HepG2 (cell line): ENCODE measurements around the gene CCT4. TPM values are rescaled to one million over a fixed set of nuclear protein-coding genes. Genes with fewer than 3 reads are reported as not detected.
A peak's percentile ranks its signal among the peaks of the same experiment; 100 is the strongest.

Experiments used
- AGO1 ChIP-seq: fragments of 200-400 bp; formaldehyde crosslinking; IDR thresholded peaks from 2 replicates; pipeline ENCODE4 v1.6.1; 2017; ENCODE audit warnings: mild to moderate bottlenecking, low read depth, low read length, moderate library complexity; ENCODE audit not compliant: poor library complexity, severe bottlenecking
- AGO2 ChIP-seq: fragments of 200-400 bp; formaldehyde crosslinking; optimal IDR thresholded peaks from 2 replicates; pipeline ENCODE3; 2017; ENCODE audit warnings: mild to moderate bottlenecking, low read depth, low read length, moderate library complexity
- ARID4A ChIP-seq: sonication (generic); formaldehyde crosslinking; IDR thresholded peaks from 2 replicates; pipeline ENCODE4 v1.5.0; 2020; ENCODE audit warnings: mild to moderate bottlenecking, missing genetic modification reagents, borderline replicate concordance
- ASH2L ChIP-seq: fragments of 300-600, 200-600 bp; sonication (generic); IDR thresholded peaks from 2 replicates; pipeline ENCODE4 v1.7.0; 2017; ENCODE audit warnings: low read depth, mild to moderate bottlenecking, moderate library complexity, mixed read lengths, low read length; ENCODE audit not compliant: insufficient read length
- ATF7-NPFF ChIP-seq: sonication (generic); formaldehyde crosslinking; IDR thresholded peaks from 2 replicates; pipeline ENCODE4 v1.8.1; 2023; ENCODE audit warnings: mild to moderate bottlenecking, low read depth, missing genetic modification reagents, moderate library complexity
- DBP ChIP-seq: sonication (generic); formaldehyde crosslinking; IDR thresholded peaks from 2 replicates; pipeline ENCODE4 v1.4.0; 2020; ENCODE audit warnings: missing genetic modification reagents; ENCODE audit errors: not compliant biosample characterization
- ELF3 ChIP-seq: IDR thresholded peaks from 2 replicates; pipeline ENCODE4 v1.6.1; 2016; ENCODE audit warnings: missing genetic modification reagents, missing compliant biosample characterization
- GFI1 ChIP-seq: sonication (generic); formaldehyde crosslinking; IDR thresholded peaks from 2 replicates; pipeline ENCODE4 v1.5.0; 2020; ENCODE audit warnings: missing genetic modification reagents, mild to moderate bottlenecking, borderline replicate concordance
- GRHL1 ChIP-seq: sonication (generic); formaldehyde crosslinking; conservative IDR thresholded peaks from 2 replicates; pipeline ENCODE4 v1.8.0; 2022; ENCODE audit warnings: missing genetic modification reagents
- ISL2 ChIP-seq: sonication (generic); formaldehyde crosslinking; IDR thresholded peaks from 2 replicates; pipeline ENCODE4 v1.5.0; 2020; ENCODE audit warnings: missing genetic modification reagents
- MED1 ChIP-seq: sonication (generic); formaldehyde crosslinking; IDR thresholded peaks from 2 replicates; pipeline ENCODE4 v1.4.0; 2020; ENCODE audit warnings: missing genetic modification reagents
- NR2F1 ChIP-seq, 2 experiments: fragments of 450-650 bp in 1 of 2; formaldehyde crosslinking in 1 of 2; IDR thresholded peaks; 2 replicates each; pipeline versions ENCODE4 v1.5.0 to v1.6.1; 2016 to 2020; ENCODE audit warnings: mild to moderate bottlenecking in 1 of 2, missing compliant biosample characterization in 1 of 2, missing genetic modification reagents in 1 of 2, moderate library complexity in 1 of 2
- RFX1 ChIP-seq: fragments of 450-650 bp; IDR thresholded peaks from 2 replicates; pipeline ENCODE4 v1.6.1; 2017
- SIN3B ChIP-seq: fragments of 150-350 bp; IDR thresholded peaks from 2 replicates; pipeline ENCODE4 v1.6.1; 2014; ENCODE audit warnings: low read length
- SP1 ChIP-seq, 2 experiments: fragments of 450-650 bp in 1 of 2; sonication (generic) in 1 of 2; formaldehyde crosslinking in 1 of 2; IDR thresholded peaks; 2 replicates each; pipeline versions ENCODE4 v1.4.0 to v1.6.1; 2016 to 2020; ENCODE audit warnings: missing genetic modification reagents in 1 of 2
- TGIF2 ChIP-seq: IDR thresholded peaks from 2 replicates; pipeline ENCODE4 v1.6.1; 2016; ENCODE audit warnings: control low read depth, missing compliant biosample characterization
- TOE1 ChIP-seq: sonication (generic); formaldehyde crosslinking; IDR thresholded peaks from 2 replicates; pipeline ENCODE4 v1.4.0; 2020; ENCODE audit warnings: mild to moderate bottlenecking, missing genetic modification reagents
- ZBTB38 ChIP-seq: sonication (generic); formaldehyde crosslinking; IDR thresholded peaks from 2 replicates; pipeline ENCODE4 v1.5.1; 2020; ENCODE audit warnings: mild to moderate bottlenecking, missing genetic modification reagents
- ZFP82 ChIP-seq: sonication (generic); formaldehyde crosslinking; IDR thresholded peaks from 2 replicates; pipeline ENCODE4 v1.5.1; 2020; ENCODE audit warnings: mild to moderate bottlenecking, missing genetic modification reagents, borderline replicate concordance
- ZNF138 ChIP-seq: sonication (generic); formaldehyde crosslinking; IDR thresholded peaks from 2 replicates; pipeline ENCODE4 v1.5.0; 2020; ENCODE audit warnings: mild to moderate bottlenecking, low read depth, missing genetic modification reagents
- ZNF224 ChIP-seq: sonication (generic); formaldehyde crosslinking; IDR thresholded peaks from 2 replicates; pipeline ENCODE4 v1.5.0; 2020; ENCODE audit warnings: mild to moderate bottlenecking, missing genetic modification reagents
- ZNF468 ChIP-seq: sonication (generic); formaldehyde crosslinking; IDR thresholded peaks from 2 replicates; pipeline ENCODE4 v1.8.0; 2022; ENCODE audit warnings: mild to moderate bottlenecking, moderate library complexity, missing genetic modification reagents
- ZSCAN12 ChIP-seq: sonication (generic); formaldehyde crosslinking; IDR thresholded peaks from 2 replicates; pipeline ENCODE4 v1.9.0; 2021; ENCODE audit warnings: mild to moderate bottlenecking, missing genetic modification reagents
- polyA plus RNA-seq, 8 experiments: library from polyadenylated mRNA; depleted of rRNA in 3 of 8; stranded (reverse) in 7 of 8; unstranded in 1 of 8; fragments of >200 nt; fragmentation: Illumina TruSeq in 4 of 8; extraction: Trizol in 4 of 8; gene quantifications; 2 replicates each; pipeline versions ENCODE4 v1.2.1 to v1.2.3, GENCODE V29; 2011 to 2016; ENCODE audit warnings: low read depth in 4 of 8, missing spikeins in 1 of 8, mixed read lengths in 1 of 8; ENCODE audit not compliant: insufficient read depth in 1 of 8
- total RNA-seq, 5 experiments: library from RNA; depleted of rRNA; stranded (reverse); fragments of >200 nt; fragmentation: Illumina TruSeq; extraction: Trizol; gene quantifications; 2 replicates each; pipeline ENCODE4 v1.2.3, GENCODE V29; 2016; ENCODE audit warnings: low read depth in 1 of 5

Gene CCT4
- total and polyA plus RNA-seq, 2 of the 13 experiments (the other 11 are each of a cell fraction or from before 2014, with no cell fraction given) = 138 to 340 TPM

- TF ChIP-seq AGO2 (peak; percentile 50), GFI1 (CRISPR knock-in tag) (peak; percentile 57; the same call in 1 of the 2 replicates), RFX1 (peak; percentile 99), SIN3B (peak; percentile 73), ZNF468 (no peak), ELF3 (CRISPR knock-in tag) (peak; percentile 32; the same call in 1 of the 2 replicates), ZFP82 (CRISPR knock-in tag) (0 out of 2 replicates have a peak, but pooled peaks have one; percentile 28), ISL2 (peak; percentile 68), MED1 (peak; percentile 32), ZNF224 (CRISPR knock-in tag) (peak; percentile 85; the same call in 1 of the 2 replicates), ZBTB38 (CRISPR knock-in tag) (0 out of 2 replicates have a peak, but pooled peaks have one; percentile 64), NR2F1 (CRISPR knock-in tag; IDR thresholded peaks at IDR 0.05) (no peak), ZNF138 (CRISPR knock-in tag) (0 out of 2 replicates have a peak, but pooled peaks have one; percentile 68), GRHL1 (CRISPR knock-in tag) (no peak), AGO1 (peak; percentile 50), TGIF2 (CRISPR knock-in tag) (peak; percentile 76), DBP (CRISPR knock-in tag) (peak; percentile 21), ARID4A (CRISPR knock-in tag) (peak; percentile 100), SP1 (IDR thresholded peaks at IDR 0.05) (no peak), SP1 (CRISPR knock-in tag; IDR thresholded peaks at IDR 0.05) (peak; percentile 70), ZSCAN12 (CRISPR knock-in tag) (peak; percentile 31; the same call in 1 of the 2 replicates), ATF7-NPFF (CRISPR knock-in tag) (peak; percentile 55; the same call in 1 of the 2 replicates), TOE1 (CRISPR knock-in tag) (no peak), ASH2L (peak; percentile 84)
These were observed 34.5 kb downstream of the CCT4 start, which contains the start of gene FAM161A (continued) for GRCh38 chr2:61853847-61854563.
